Effector memory CD8-positive, alpha-beta T cell (primary cell): Measurements from ENCODE around the gene ST7L.
A peak's percentile ranks its signal among the peaks of the same experiment; 100 is the strongest.
"Not testable (repeated sequence)": the region's sequence is repeated elsewhere in the genome, so short reads cannot be mapped to it uniquely, and the experiment has no call there.

Source experiments
- ATAC-seq: fragments of 150-1000 bp; cut with Tn5 transposase; replicated peaks from 2 replicates; pipeline ENCODE4 v1.10.0; 2021; ENCODE audit warnings: mild to moderate bottlenecking, moderate library complexity
- DNase-seq, 3 experiments: peaks; one replicate each; pipeline ENCODE4 v3.0.0; 2021
- H3K27ac Mint-ChIP-seq, 2 donors: one replicate each; pipeline ENCODE4 v1.8.0; 2022; ENCODE audit warnings: mild to moderate bottlenecking in 2 of 2, mixed read lengths in 2 of 2, moderate library complexity in 2 of 2
- H3K27me3 Mint-ChIP-seq, 2 donors: one replicate each; pipeline ENCODE4 v1.8.0; 2022; ENCODE audit warnings: mixed read lengths in 2 of 2
- H3K36me3 Mint-ChIP-seq: one replicate; pipeline ENCODE4 v1.8.0; 2022; ENCODE audit warnings: mild to moderate bottlenecking, moderate library complexity, mixed read lengths; ENCODE audit not compliant: insufficient read depth
- H3K4me1 Mint-ChIP-seq, 2 donors: one replicate each; pipeline ENCODE4 v1.8.0; 2022; ENCODE audit warnings: low read depth in 2 of 2, mixed read lengths in 2 of 2
- H3K4me3 Mint-ChIP-seq, 2 donors: one replicate each; pipeline ENCODE4 v1.8.0; 2022; ENCODE audit warnings: mild to moderate bottlenecking in 2 of 2, mixed read lengths in 2 of 2, moderate library complexity in 2 of 2
- H3K9me3 Mint-ChIP-seq, 2 donors: one replicate each; pipeline ENCODE4 v1.8.0; 2022; ENCODE audit warnings: mixed read lengths in 2 of 2

ST7L gene

GRCh38 chr1:112502826-112503225, 116.1 kb downstream of the ST7L start:
- Mint-ChIP-seq H3K27me3 (peaks cover 59 to 63% of the 10 kb centered on the region in 2 donors), H3K4me3 (peak overlapping the region; percentile 51 to 70), H3K4me1 (peaks cover 1 to 4% of the 10 kb centered on the region in 2 donors), H3K36me3 (no peaks in the 10 kb centered on the region), H3K27ac (no peak overlapping the region), H3K9me3 (no peaks in the 10 kb centered on the region)
- ATAC-seq = no peak
- no peak for DNase-seq

- no peaks in the 10 kb centered on the region for H3K36me3 Mint-ChIP-seq
- peak overlapping the region; percentile 51 to 70 for H3K4me3 Mint-ChIP-seq
- no peaks in the 10 kb centered on the region for H3K9me3 Mint-ChIP-seq
- H3K27ac Mint-ChIP-seq = no peak overlapping the region
- peaks cover 65 to 68% of the 10 kb centered on the region in 2 donors for H3K27me3 Mint-ChIP-seq
- ATAC-seq = peak; percentile 80
- H3K4me1 Mint-ChIP-seq = peaks cover 0 to 1% of the 10 kb centered on the region in 2 donors
- DNase-seq = peak; percentile 47 to 59 (median 50)
These were observed 116.9 kb downstream of the ST7L start for GRCh38 chr1:112501810-112502641.

- Mint-ChIP-seq H3K36me3 (no peaks in the 10 kb centered on the region), H3K4me1 (no peaks in the 10 kb centered on the region), H3K27ac (no peak overlapping the region), H3K4me3 (no peak overlapping the region), H3K9me3 (no peaks in the 10 kb centered on the region), H3K27me3 (peaks cover 47 to 56% of the 10 kb centered on the region in 2 donors)
- ATAC-seq (no peak), DNase-seq (no peak)
These were observed 122.7 kb downstream of the ST7L start for GRCh38 chr1:112496290-112496689.

GRCh38 chr1:112493351-112493750, 125.6 kb downstream of the ST7L start:
- Mint-ChIP-seq H3K4me3 (peak overlapping the region; percentile 3 to 34), H3K4me1 (no peaks in the 10 kb centered on the region), H3K27ac (peak overlapping the region in 1 of 2 donors; percentile 6), H3K36me3 (no peaks in the 10 kb centered on the region), H3K9me3 (no peaks in the 10 kb centered on the region), H3K27me3 (peaks cover 32 to 57% of the 10 kb centered on the region in 2 donors)
- no peak for DNase-seq
- no peak for ATAC-seq

- no peak overlapping the region for H3K27ac Mint-ChIP-seq
- no peaks in the 10 kb centered on the region for H3K9me3 Mint-ChIP-seq
- no peaks in the 10 kb centered on the region for H3K4me1 Mint-ChIP-seq
- no peak overlapping the region for H3K4me3 Mint-ChIP-seq
- H3K27me3 Mint-ChIP-seq = peaks cover 20 to 45% of the 10 kb centered on the region in 2 donors
- no peaks in the 10 kb centered on the region for H3K36me3 Mint-ChIP-seq
- DNase-seq = no peak
- no peak for ATAC-seq
These were observed 126.9 kb downstream of the ST7L start for GRCh38 chr1:112492076-112492475.

GRCh38 chr1:112488141-112488540, 130.8 kb downstream of the ST7L start:
- no peak overlapping the region for H3K4me3 Mint-ChIP-seq
- no peaks in the 10 kb centered on the region for H3K4me1 Mint-ChIP-seq
- H3K9me3 Mint-ChIP-seq = no peaks in the 10 kb centered on the region
- H3K27ac Mint-ChIP-seq = no peak overlapping the region
- no peak for DNase-seq
- no peak for ATAC-seq
- no peaks in the 10 kb centered on the region for H3K36me3 Mint-ChIP-seq
- peaks cover 12 to 28% of the 10 kb centered on the region in 2 donors for H3K27me3 Mint-ChIP-seq

- H3K4me1 Mint-ChIP-seq = not testable (repeated sequence)
These were observed 131.3 kb downstream of the ST7L start for GRCh38 chr1:112487686-112488085.

GRCh38 chr1:112486063-112486462, 132.9 kb downstream of the ST7L start:
- not testable (repeated sequence) for H3K4me3 Mint-ChIP-seq, DNase-seq, H3K9me3 Mint-ChIP-seq, ATAC-seq, H3K27ac Mint-ChIP-seq, H3K4me1 Mint-ChIP-seq, H3K36me3 Mint-ChIP-seq
- peaks cover 13 to 26% of the 10 kb centered on the region in 2 donors for H3K27me3 Mint-ChIP-seq

More at GRCh38 chr1:112487686-112488085, 131.3 kb downstream of the ST7L start:
- not testable (repeated sequence) for H3K36me3 Mint-ChIP-seq, H3K9me3 Mint-ChIP-seq, ATAC-seq, H3K27ac Mint-ChIP-seq, H3K4me3 Mint-ChIP-seq, DNase-seq
- peaks cover 12 to 23% of the 10 kb centered on the region in 2 donors for H3K27me3 Mint-ChIP-seq

- peaks cover 6 to 18% of the 10 kb centered on the region in 2 donors for H3K9me3 Mint-ChIP-seq
- ATAC-seq = no peak
- no peaks in the 10 kb centered on the region for H3K4me1 Mint-ChIP-seq
- H3K27ac Mint-ChIP-seq = no peak overlapping the region
- H3K27me3 Mint-ChIP-seq = peaks cover 38 to 49% of the 10 kb centered on the region in 2 donors
- H3K4me3 Mint-ChIP-seq = no peak overlapping the region
- peaks cover 3% of the 10 kb centered on the region for H3K36me3 Mint-ChIP-seq
- no peak for DNase-seq
These were observed 140.6 kb downstream of the ST7L start for GRCh38 chr1:112478314-112478713.

- Mint-ChIP-seq H3K27me3 (peaks cover 45 to 57% of the 10 kb centered on the region in 2 donors), H3K36me3 (peaks cover 3% of the 10 kb centered on the region), H3K9me3 (peaks cover 6 to 18% of the 10 kb centered on the region in 2 donors), H3K4me3 (no peak overlapping the region), H3K27ac (no peak overlapping the region), H3K4me1 (no peaks in the 10 kb centered on the region)
- DNase-seq (no peak), ATAC-seq (no peak)
These were observed 141.4 kb downstream of the ST7L start for GRCh38 chr1:112477550-112477949.
